ENCODE data around the gene JAM3. TPM values are rescaled to one million over a fixed set of nuclear protein-coding genes. Genes with fewer than 3 reads are reported as not detected.
A peak's percentile ranks its signal among the peaks of the same experiment; 100 is the strongest.

Gene JAM3
- 10 to 100 TPM; 28.5 to 38.1 TPM for total RNA-seq

GRCh38 chr11:134068829-134069425, at the start of gene JAM3:
JAM3 (plus strand) TSS chr11:134069072; CDS start chr11:134069084, 12 bp downstream.
- H3K27ac ChIP-seq = peak within 1 kb of the TSS; percentile 87 to 91
- peak; percentile 94 for DNase-seq (ENCODE audit: low spot score)
- no peaks in the 10 kb centered on the region for H3K27me3 ChIP-seq
- no peak for TF ChIP-seq CTCF (IDR thresholded peaks at IDR 0.05)
- peaks cover 0 to 14% of the 10 kb centered on the region in 2 donors for H3K4me1 ChIP-seq
- H3K4me3 ChIP-seq = peak within 1 kb of the TSS; percentile 63 to 92
- no peaks in the 10 kb centered on the region for H3K36me3 ChIP-seq
- H3K9me3 ChIP-seq = no peaks in the 10 kb centered on the region

GRCh38 chr11:134019500-134019899, 49.4 kb upstream of the JAM3 start:
- Histone ChIP-seq H3K9me3 (no peaks in the 10 kb centered on the region), H3K4me3 (no peak overlapping the region)
- TF ChIP-seq CTCF (IDR thresholded peaks at IDR 0.05) = no peak

GRCh38 chr11:134020598-134020997, 48.3 kb upstream of the JAM3 start:
- H3K4me3 ChIP-seq = no peak overlapping the region
- H3K36me3 ChIP-seq = no peaks in the 10 kb centered on the region
- no peaks in the 10 kb centered on the region for H3K9me3 ChIP-seq
- H3K27ac ChIP-seq = no peak overlapping the region
- DNase-seq (ENCODE audit: low spot score) = no peak
- peaks cover 0 to 11% of the 10 kb centered on the region in 2 donors for H3K4me1 ChIP-seq
- TF ChIP-seq CTCF (IDR thresholded peaks at IDR 0.05) = no peak
- H3K27me3 ChIP-seq = no peaks in the 10 kb centered on the region

More at GRCh38 chr11:134019500-134019899, 49.4 kb upstream of the JAM3 start:
- no peaks in the 10 kb centered on the region for H3K27me3 ChIP-seq
- H3K36me3 ChIP-seq = no peaks in the 10 kb centered on the region
- DNase-seq (ENCODE audit: low spot score) = no peak
- no peak overlapping the region for H3K27ac ChIP-seq
- H3K4me1 ChIP-seq = peaks cover 0 to 8% of the 10 kb centered on the region in 2 donors

- H3K4me1 ChIP-seq = peaks cover 0 to 15% of the 10 kb centered on the region in 2 donors
- H3K27ac ChIP-seq = no peak overlapping the region
- no peak for TF ChIP-seq CTCF (IDR thresholded peaks at IDR 0.05)
- no peaks in the 10 kb centered on the region for H3K27me3 ChIP-seq
- H3K36me3 ChIP-seq = no peaks in the 10 kb centered on the region
- no peak for DNase-seq (ENCODE audit: low spot score)
- no peak overlapping the region for H3K4me3 ChIP-seq
- no peaks in the 10 kb centered on the region for H3K9me3 ChIP-seq
Observed at GRCh38 chr11:134021326-134021725, 47.5 kb upstream of the JAM3 start.

- no peak for TF ChIP-seq CTCF (IDR thresholded peaks at IDR 0.05)
- H3K4me3 ChIP-seq = no peak overlapping the region
- H3K36me3 ChIP-seq = no peaks in the 10 kb centered on the region
- H3K27me3 ChIP-seq = no peaks in the 10 kb centered on the region
- no peaks in the 10 kb centered on the region for H3K9me3 ChIP-seq
- DNase-seq (ENCODE audit: low spot score) = no peak
- peaks cover 0 to 18% of the 10 kb centered on the region in 2 donors for H3K4me1 ChIP-seq
- no peak overlapping the region for H3K27ac ChIP-seq
Observed at GRCh38 chr11:134022748-134023147, 46.1 kb upstream of the JAM3 start.
